Gastrocnemius medialis (tissue), 4 donors: Measurements from ENCODE around the gene CYTH4. TPM values are rescaled to one million over a fixed set of nuclear protein-coding genes. Genes with fewer than 3 reads are reported as not detected.

Source experiments
- ATAC-seq, 2 donors: fragments of 150-250 bp; one replicate each; pipeline ENCODE4 v1.9.1; 2016
- DNase-seq, 2 donors: peaks; one replicate each; pipeline ENCODE4 v3.0.0-alpha.2; 2019
- H3K27ac ChIP-seq, 4 donors: fragments of 200-600 bp; sonication (generic); 1 replicate in 1 of 4; 2 replicates in 3 of 4; pipeline ENCODE4 v1.5.1; 2016 to 2018; ENCODE audit warnings: mild to moderate bottlenecking in 2 of 4, moderate library complexity in 1 of 4
- H3K27me3 ChIP-seq, 3 donors: fragments of 200-600 bp; sonication (generic) in 2 of 3; 1 replicate in 1 of 3; 2 replicates in 2 of 3; pipeline versions ENCODE4 v1.5.1 to v1.6.0; 2016 to 2019; ENCODE audit warnings: mild to moderate bottlenecking in 1 of 3, moderate library complexity in 1 of 3
- H3K36me3 ChIP-seq, 2 donors: fragments of 200-600 bp; sonication (generic) in 1 of 2; one replicate each; pipeline ENCODE4 v1.5.1; 2017 to 2018
- H3K4me1 ChIP-seq, 2 donors: fragments of 200-600 bp; sonication (generic) in 1 of 2; one replicate each; pipeline ENCODE4 v1.5.1; 2016 to 2017; ENCODE audit warnings: mild to moderate bottlenecking in 2 of 2
- H3K4me3 ChIP-seq, 4 donors: fragments of 200-600 bp; sonication (generic) in 3 of 4; 1 replicate in 1 of 4; 2 replicates in 3 of 4; pipeline ENCODE4 v1.5.1; 2016 to 2019; ENCODE audit warnings: mild to moderate bottlenecking in 2 of 4
- H3K9me3 ChIP-seq, 3 donors: fragments of 200-600 bp; sonication (generic) in 2 of 3; 1 replicate in 1 of 3; 2 replicates in 2 of 3; pipeline ENCODE4 v1.5.1; 2016 to 2019
- CTCF ChIP-seq, 5 experiments: fragments of 450-650 bp in 3 of 5; fragments of 200-600 bp in 2 of 5; sonication (generic) in 2 of 5; IDR thresholded peaks in 4 of 5; conservative IDR thresholded peaks in 1 of 5; 1 replicate in 4 of 5; 2 replicates in 1 of 5; pipeline ENCODE4 v1.5.1; 2016 to 2019; ENCODE audit warnings: antibody characterized with exemption in 5 of 5, mild to moderate bottlenecking in 3 of 5, moderate library complexity in 3 of 5
- POLR2A ChIP-seq, 2 donors: fragments of 450-650 bp; IDR thresholded peaks; one replicate each; pipeline ENCODE4 v1.6.1; 2017; ENCODE audit warnings: antibody characterized with exemption in 2 of 2, mild to moderate bottlenecking in 2 of 2, moderate library complexity in 2 of 2
- in situ Hi-C, 4 donors: fragments of 200-750 bp; cut with MboI; loops; one replicate each; pipeline versions ENCODE4 v1.15.0 to v1.8.0; 2017; ENCODE audit warnings: low sequenced_read_pairs in 4 of 4
- intact Hi-C: fragments of 100-400 bp; cut with DNase I; formaldehyde crosslinking; loops from one replicate; pipeline ENCODE4 v1.15.1; 2023; ENCODE audit warnings: low total_unique reads
- total RNA-seq, 4 donors: library from RNA; depleted of rRNA; stranded (reverse); fragments of >200 nt; gene quantifications; one replicate each; pipeline versions ENCODE4 v1.1.0 to v1.2.3, GENCODE V29; 2016

The CYTH4 gene
- total RNA-seq, 4 donors from 2014 or later = 1.7 to 2.2 (median 2.0) TPM; not detected in 1

- Histone ChIP-seq H3K27me3 (peaks cover 0 to 11% (median 0%) of the 10 kb centered on the region in 3 donors), H3K27ac (no peak overlapping the region), H3K4me1 (no peaks in the 10 kb centered on the region), H3K36me3 (no peaks in the 10 kb centered on the region), H3K4me3 (no peak overlapping the region), H3K9me3 (no peaks in the 10 kb centered on the region)
- no peak for ATAC-seq
- no peak for DNase-seq
- intact Hi-C loops = no loop called here
- in situ Hi-C loops = no loop called here
- TF ChIP-seq CTCF (IDR thresholded peaks at IDR 0.05 in 4 of 5, conservative IDR thresholded peaks at IDR 0.05 in 1 of 5) = no peak
- no peak for TF ChIP-seq POLR2A (IDR thresholded peaks at IDR 0.05)
These were observed 13.0 kb downstream of the CYTH4 start for GRCh38 chr22:37295213-37295886.

DNA sequence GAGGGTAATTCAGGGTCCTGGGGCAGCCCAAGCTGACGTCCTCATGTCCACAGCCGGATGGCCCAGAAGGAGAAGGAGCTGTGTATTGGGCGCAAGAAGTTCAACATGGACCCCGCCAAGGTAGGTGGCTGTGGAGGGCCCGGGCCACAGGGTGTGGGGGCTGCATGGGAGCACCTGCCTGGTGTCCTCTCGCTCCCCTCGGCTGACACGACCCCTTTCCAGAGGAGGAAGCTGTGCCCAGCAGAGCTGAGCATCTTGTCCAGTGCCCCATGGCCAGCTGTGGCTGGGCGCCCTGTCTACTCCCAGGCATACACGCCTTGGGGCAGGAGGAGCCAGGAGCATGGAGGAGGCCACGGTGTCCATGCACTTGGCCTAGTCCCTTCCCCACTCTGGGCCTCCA lies 13.6 kb downstream of the CYTH4 start:
- in situ Hi-C loops (no loop called here), intact Hi-C loops (no loop called here)
- Histone ChIP-seq H3K4me3 (no peak overlapping the region), H3K4me1 (no peaks in the 10 kb centered on the region), H3K27me3 (peaks cover 0 to 16% (median 0%) of the 10 kb centered on the region in 3 donors), H3K27ac (no peak overlapping the region), H3K36me3 (no peaks in the 10 kb centered on the region), H3K9me3 (no peaks in the 10 kb centered on the region)
- DNase-seq (no peak), ATAC-seq (no peak)
- TF ChIP-seq POLR2A (IDR thresholded peaks at IDR 0.05) (no peak), CTCF (IDR thresholded peaks at IDR 0.05 in 4 of 5, conservative IDR thresholded peaks at IDR 0.05 in 1 of 5) (no peak)

- H3K27ac ChIP-seq = no peak overlapping the region
- intact Hi-C loops = no loop called here
- DNase-seq (no peak), ATAC-seq (no peak)
- H3K4me3 ChIP-seq = no peak overlapping the region
- H3K27me3 ChIP-seq = peaks cover 0 to 10% (median 0%) of the 10 kb centered on the region in 3 donors
- TF ChIP-seq POLR2A (IDR thresholded peaks at IDR 0.05) (no peak), CTCF (IDR thresholded peaks at IDR 0.05 in 4 of 5, conservative IDR thresholded peaks at IDR 0.05 in 1 of 5) (no peak)
- H3K36me3 ChIP-seq = no peaks in the 10 kb centered on the region
- H3K9me3 ChIP-seq = no peaks in the 10 kb centered on the region
- no peaks in the 10 kb centered on the region for H3K4me1 ChIP-seq
- in situ Hi-C loops = no loop called here
These were observed 16.6 kb downstream of the CYTH4 start for GRCh38 chr22:37298748-37299495.

- TF ChIP-seq CTCF (IDR thresholded peaks at IDR 0.05 in 4 of 5, conservative IDR thresholded peaks at IDR 0.05 in 1 of 5) = no peak
- no peak for TF ChIP-seq POLR2A (IDR thresholded peaks at IDR 0.05)
- no peaks in the 10 kb centered on the region for H3K4me1 ChIP-seq
- in situ Hi-C loops = no loop called here
- no peaks in the 10 kb centered on the region for H3K36me3 ChIP-seq
- H3K4me3 ChIP-seq = no peak overlapping the region
- no peak for ATAC-seq
- DNase-seq = no peak
- no peaks in the 10 kb centered on the region for H3K9me3 ChIP-seq
- peaks cover 0 to 10% (median 0%) of the 10 kb centered on the region in 3 donors for H3K27me3 ChIP-seq
- H3K27ac ChIP-seq = no peak overlapping the region
- intact Hi-C loops = no loop called here
These were observed 17.7 kb downstream of the CYTH4 start for GRCh38 chr22:37299969-37300509.
